Activated T-cell treated with anti-CD3 and anti-CD28 coated beads, Interleukin-2, amount 50 U/mL, for 72 hours (primary cell): Measurements from ENCODE around the gene PPP1R12B. TPM values are rescaled to one million over a fixed set of nuclear protein-coding genes. Genes with fewer than 3 reads are reported as not detected.
A peak's percentile ranks its signal among the peaks of the same experiment; 100 is the strongest.
"Not testable (repeated sequence)": the region's sequence is repeated elsewhere in the genome, so short reads cannot be mapped to it uniquely, and the experiment has no call there.

Experiments
- ATAC-seq, 2 donors: fragments of 150-1000 bp; cut with Tn5 transposase; replicated peaks in 1 of 2; 2 replicates each; pipeline ENCODE4 v1.10.0; 2021; ENCODE audit warnings: moderate library complexity in 2 of 2, mild to moderate bottlenecking in 1 of 2
- DNase-seq, 2 donors: peaks; one replicate each; pipeline ENCODE4 v3.0.0; 2021 to 2022; ENCODE audit warnings: mixed read lengths in 1 of 2
- H3K27ac Mint-ChIP-seq: one replicate; pipeline ENCODE4 v1.8.0; 2022; ENCODE audit warnings: mild to moderate bottlenecking, moderate library complexity, mixed read lengths
- H3K27me3 Mint-ChIP-seq: one replicate; pipeline ENCODE4 v1.8.0; 2022; ENCODE audit warnings: low read depth, mixed read lengths
- H3K36me3 Mint-ChIP-seq, 2 donors: one replicate each; pipeline ENCODE4 v1.8.0; 2022; ENCODE audit warnings: mixed read lengths in 2 of 2, mild to moderate bottlenecking in 1 of 2; ENCODE audit not compliant: insufficient read depth in 2 of 2
- H3K4me1 Mint-ChIP-seq: one replicate; pipeline ENCODE4 v1.8.0; 2022; ENCODE audit warnings: low read depth, mixed read lengths
- H3K4me3 Mint-ChIP-seq, 2 donors: one replicate each; pipeline ENCODE4 v1.8.0; 2022; ENCODE audit warnings: mild to moderate bottlenecking in 2 of 2, mixed read lengths in 2 of 2, moderate library complexity in 2 of 2
- H3K9me3 Mint-ChIP-seq, 2 donors: one replicate each; pipeline ENCODE4 v1.8.0; 2022; ENCODE audit warnings: mixed read lengths in 2 of 2
- total RNA-seq, 2 donors: library from RNA; stranded (reverse); gene quantifications; one replicate each; pipeline ENCODE4 v1.2.3, GENCODE V29; 2022

The PPP1R12B gene
- total RNA-seq, 2 donors from 2014 or later, result 17.6 to 27.0 TPM

DNA sequence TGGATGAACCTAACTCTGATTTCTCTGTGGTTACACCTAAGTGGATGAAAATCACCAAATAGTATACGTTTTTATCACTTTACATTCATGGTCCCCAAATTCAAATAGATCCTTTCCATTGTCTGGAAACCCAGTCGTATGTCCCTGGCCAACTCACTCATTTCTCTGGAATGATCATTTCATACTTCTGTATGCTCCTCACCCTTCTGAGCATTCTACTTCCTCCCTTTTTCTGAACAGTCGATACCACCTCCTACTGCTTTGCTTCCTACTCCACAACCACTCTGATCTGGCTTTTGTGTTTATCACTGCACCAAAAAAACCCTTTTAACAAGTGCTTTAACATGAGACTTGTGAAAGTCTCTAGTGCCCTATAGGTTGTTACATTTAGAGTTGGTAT lies 47.3 kb downstream of the PPP1R12B start:
- ATAC-seq, H3K4me1 Mint-ChIP-seq, H3K27me3 Mint-ChIP-seq: not testable (repeated sequence)

DNA sequence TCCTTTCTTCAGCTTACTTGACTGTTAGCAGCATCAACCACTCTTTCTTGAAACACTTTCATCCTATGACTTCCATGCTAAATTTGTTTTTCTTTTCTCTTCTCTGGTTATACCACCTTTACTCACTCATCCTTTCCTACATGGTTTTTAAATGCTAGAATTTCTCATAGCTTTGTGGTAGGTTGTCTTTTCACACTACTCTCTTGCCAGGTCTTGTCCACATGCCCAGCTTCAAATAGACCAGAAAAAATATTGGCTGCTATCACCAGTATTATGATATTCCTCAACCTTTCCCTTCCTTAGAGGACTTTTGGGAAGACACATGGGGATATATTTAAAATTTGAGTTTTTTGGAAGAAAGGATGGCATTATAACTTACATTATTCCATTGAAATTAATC lies 48.8 kb downstream of the PPP1R12B start:
- DNase-seq (no peak), ATAC-seq (no peak)
- H3K27ac Mint-ChIP-seq, result no peak overlapping the region
- no peak overlapping the region for H3K4me3 Mint-ChIP-seq
- no peaks in the 10 kb centered on the region for H3K27me3 Mint-ChIP-seq
- no peaks in the 10 kb centered on the region for H3K9me3 Mint-ChIP-seq
- H3K4me1 Mint-ChIP-seq, result peaks cover 9% of the 10 kb centered on the region
- H3K36me3 Mint-ChIP-seq, result no peaks in the 10 kb centered on the region

More for the DNA sequence above, 47.3 kb downstream of the PPP1R12B start:
- DNase-seq, H3K36me3 Mint-ChIP-seq, H3K9me3 Mint-ChIP-seq, H3K4me3 Mint-ChIP-seq, H3K27ac Mint-ChIP-seq: not testable (repeated sequence)

DNA sequence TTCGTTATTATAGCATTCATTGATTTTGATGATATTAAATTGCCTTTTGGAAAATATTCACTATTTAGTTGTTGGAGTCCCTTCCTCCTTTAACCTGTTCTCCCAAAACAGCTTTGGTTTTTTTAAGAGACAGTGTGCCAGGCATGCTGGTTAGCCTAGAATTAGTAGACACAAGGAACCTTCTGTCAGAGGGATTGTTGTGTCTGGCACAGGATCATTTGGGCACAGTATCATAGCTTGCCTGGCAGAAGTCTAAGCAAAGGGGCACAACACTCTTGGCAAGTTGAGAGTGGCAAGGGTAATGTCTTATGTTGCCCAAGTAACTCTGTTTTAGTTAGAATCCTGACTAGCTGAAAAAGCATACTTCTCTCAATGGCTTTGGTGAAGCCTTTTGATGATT lies 49.9 kb downstream of the PPP1R12B start:
- not testable (repeated sequence) for DNase-seq, H3K4me3 Mint-ChIP-seq, H3K36me3 Mint-ChIP-seq, H3K27ac Mint-ChIP-seq, ATAC-seq, H3K27me3 Mint-ChIP-seq, H3K4me1 Mint-ChIP-seq, H3K9me3 Mint-ChIP-seq

DNA sequence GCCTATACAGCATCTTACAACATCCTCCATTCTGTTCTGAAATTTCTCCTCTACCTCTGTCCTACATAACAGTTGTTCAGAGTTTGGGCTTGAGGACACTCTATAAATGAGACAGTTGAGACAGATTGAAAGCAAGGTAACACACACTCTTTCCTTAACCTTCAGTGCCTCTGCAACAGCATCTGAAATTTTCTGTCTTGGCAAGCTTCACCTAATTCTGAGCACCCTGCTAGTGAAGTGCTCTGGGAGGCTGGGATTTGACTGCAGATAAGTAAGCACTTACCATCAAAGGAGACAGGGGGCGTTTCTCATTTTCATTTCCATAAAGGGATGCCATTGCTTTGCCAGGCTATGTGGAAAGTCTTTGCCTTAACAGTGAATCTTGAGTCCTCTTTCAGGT lies 53.3 kb downstream of the PPP1R12B start:
- not testable (repeated sequence) for H3K36me3 Mint-ChIP-seq, H3K4me3 Mint-ChIP-seq, DNase-seq, H3K9me3 Mint-ChIP-seq, ATAC-seq, H3K27me3 Mint-ChIP-seq
- Mint-ChIP-seq H3K4me1 (peaks cover 17% of the 10 kb centered on the region), H3K27ac (peak overlapping the region; percentile 23)

DNA sequence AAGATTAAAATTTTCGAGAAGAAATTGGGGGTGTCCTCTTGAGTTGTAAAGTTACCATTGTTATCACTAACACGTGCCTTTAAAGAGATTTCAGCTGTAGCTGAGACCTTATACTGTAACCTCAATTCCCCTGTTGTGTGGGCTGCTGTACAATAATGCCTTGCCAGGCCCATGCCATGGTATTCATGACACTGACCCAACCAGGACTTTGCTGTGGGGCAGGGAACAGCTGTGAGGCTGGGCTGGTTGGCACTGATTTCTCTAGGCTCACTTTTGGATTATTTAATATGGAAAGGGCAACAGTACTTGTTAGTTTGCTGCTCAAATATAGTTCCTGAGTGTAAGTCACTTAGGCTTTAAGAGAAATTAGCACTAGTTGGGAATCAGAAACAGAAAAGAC lies 54.9 kb downstream of the PPP1R12B start:
- not testable (repeated sequence) for H3K27ac Mint-ChIP-seq, H3K4me3 Mint-ChIP-seq, H3K36me3 Mint-ChIP-seq, DNase-seq, ATAC-seq, H3K9me3 Mint-ChIP-seq, H3K27me3 Mint-ChIP-seq
- H3K4me1 Mint-ChIP-seq, result peaks cover 25% of the 10 kb centered on the region

DNA sequence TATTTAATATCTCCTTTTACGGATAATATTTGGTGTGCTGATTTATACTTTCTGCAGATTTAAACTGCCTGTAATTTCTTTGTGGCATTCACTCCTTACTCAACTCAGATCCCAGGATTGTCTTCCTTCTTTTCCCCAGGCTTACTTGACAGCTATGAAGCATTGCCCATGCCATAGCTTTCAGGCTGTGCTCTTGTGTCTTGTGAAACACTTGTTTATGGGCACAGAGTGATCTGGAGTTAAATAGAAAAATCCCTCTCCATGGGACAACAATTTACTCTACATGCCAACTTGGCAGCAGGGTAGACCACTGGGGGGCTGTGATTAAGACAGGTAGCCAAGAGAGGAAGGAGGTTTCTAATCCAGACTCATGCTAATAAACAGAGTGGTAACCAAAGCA lies 57.4 kb downstream of the PPP1R12B start:
- Mint-ChIP-seq H3K9me3 (no peaks in the 10 kb centered on the region), H3K27ac (no peak overlapping the region), H3K27me3 (no peaks in the 10 kb centered on the region), H3K4me1 (peaks cover 34% of the 10 kb centered on the region), H3K4me3 (no peak overlapping the region), H3K36me3 (no peaks in the 10 kb centered on the region)
- ATAC-seq, result no peak
- DNase-seq, result no peak

DNA sequence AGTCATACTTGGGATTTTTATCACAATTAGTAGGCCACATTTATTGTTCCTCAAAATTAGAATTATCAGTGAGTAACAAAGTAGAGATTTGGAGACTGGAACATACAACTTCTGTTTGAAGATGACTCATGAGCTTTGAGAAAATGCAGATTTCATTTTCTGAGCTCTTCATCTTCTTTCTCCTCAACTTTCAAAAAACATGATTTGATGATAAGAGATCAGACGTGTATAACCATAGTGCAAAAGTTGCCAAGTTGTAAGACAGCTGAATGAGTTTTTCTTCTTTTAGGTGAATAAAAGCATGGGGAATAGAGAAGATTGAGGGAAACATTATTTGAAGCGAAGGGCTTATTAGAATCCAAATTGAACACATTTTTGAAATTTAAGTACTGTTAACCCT lies 58.4 kb downstream of the PPP1R12B start:
- not testable (repeated sequence) for H3K27me3 Mint-ChIP-seq, H3K27ac Mint-ChIP-seq, DNase-seq, H3K36me3 Mint-ChIP-seq, ATAC-seq, H3K4me3 Mint-ChIP-seq, H3K9me3 Mint-ChIP-seq
- peaks cover 32% of the 10 kb centered on the region for H3K4me1 Mint-ChIP-seq

DNA sequence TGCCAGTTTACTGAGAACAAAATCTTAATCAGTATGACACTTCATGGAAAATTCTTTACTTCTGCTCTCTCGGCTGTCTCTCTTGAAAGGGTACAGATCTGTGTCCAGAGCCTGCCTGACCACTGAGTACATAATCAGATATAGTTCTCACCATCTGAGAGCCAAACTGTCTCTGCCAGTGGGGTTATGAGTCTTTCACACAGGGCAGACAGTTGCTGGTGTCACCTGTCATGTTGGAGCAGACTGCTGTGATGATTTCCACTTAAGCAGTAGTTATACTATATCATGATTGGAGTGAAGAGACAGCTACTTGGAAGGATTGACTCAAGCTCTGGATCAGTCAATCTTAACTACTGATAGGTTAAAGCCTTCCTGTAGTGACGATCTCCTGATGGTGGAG lies 58.9 kb downstream of the PPP1R12B start:
- H3K27ac Mint-ChIP-seq, H3K4me3 Mint-ChIP-seq, H3K36me3 Mint-ChIP-seq, H3K9me3 Mint-ChIP-seq, H3K27me3 Mint-ChIP-seq, DNase-seq: not testable (repeated sequence)
- peak in 1 of 2 donors; percentile 28 for ATAC-seq
- peaks cover 28% of the 10 kb centered on the region for H3K4me1 Mint-ChIP-seq

DNA sequence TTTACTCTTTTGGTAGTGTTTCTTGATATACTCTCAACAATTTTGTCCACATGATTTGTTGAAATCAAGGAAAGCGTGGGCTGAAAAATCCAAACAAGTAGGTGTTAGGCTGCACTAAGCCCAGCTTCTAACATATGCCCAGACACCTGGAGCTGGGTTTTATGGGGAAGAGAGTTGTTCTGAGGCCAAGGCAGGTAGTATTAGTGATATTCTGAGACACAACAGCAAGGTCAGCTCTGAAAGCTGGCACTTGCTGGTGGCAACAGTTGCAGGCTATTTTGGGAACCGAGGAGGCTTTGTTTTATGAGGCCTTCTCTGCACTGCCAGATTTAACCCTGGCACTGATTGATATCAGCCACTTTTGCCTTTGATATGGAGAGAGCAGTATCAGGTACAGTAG lies 61.8 kb downstream of the PPP1R12B start:
- not testable (repeated sequence) for H3K36me3 Mint-ChIP-seq, H3K27me3 Mint-ChIP-seq, H3K27ac Mint-ChIP-seq, DNase-seq, ATAC-seq, H3K9me3 Mint-ChIP-seq, H3K4me3 Mint-ChIP-seq
- H3K4me1 Mint-ChIP-seq, result peaks cover 28% of the 10 kb centered on the region

DNA sequence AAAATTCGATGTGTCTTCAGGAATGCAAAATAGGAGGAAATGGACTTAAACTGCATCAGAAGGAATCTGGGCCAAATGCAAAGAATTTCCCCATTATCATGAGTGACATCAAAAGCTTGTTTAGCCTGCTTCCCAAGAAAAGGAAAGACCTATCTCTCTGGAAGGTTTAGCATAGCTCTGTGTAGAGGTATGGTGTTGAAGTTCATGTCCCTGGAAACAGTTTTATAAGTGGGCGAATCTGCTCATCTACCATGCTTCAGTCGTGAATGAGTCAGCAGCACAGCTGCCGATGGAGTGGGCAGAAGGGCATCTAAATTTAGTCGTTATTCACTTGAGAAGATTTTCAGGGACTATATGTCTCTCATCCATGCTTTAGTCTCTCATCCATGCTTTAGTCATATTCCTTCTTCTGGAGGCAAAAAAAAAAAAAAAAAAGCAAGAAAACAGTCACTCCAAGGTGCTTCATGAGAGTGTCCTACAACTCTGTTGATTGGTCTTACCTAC lies 62.4 kb downstream of the PPP1R12B start:
- not testable (repeated sequence) for H3K9me3 Mint-ChIP-seq, H3K27me3 Mint-ChIP-seq, H3K27ac Mint-ChIP-seq, H3K36me3 Mint-ChIP-seq, H3K4me3 Mint-ChIP-seq, DNase-seq, ATAC-seq
- peaks cover 26% of the 10 kb centered on the region for H3K4me1 Mint-ChIP-seq

DNA sequence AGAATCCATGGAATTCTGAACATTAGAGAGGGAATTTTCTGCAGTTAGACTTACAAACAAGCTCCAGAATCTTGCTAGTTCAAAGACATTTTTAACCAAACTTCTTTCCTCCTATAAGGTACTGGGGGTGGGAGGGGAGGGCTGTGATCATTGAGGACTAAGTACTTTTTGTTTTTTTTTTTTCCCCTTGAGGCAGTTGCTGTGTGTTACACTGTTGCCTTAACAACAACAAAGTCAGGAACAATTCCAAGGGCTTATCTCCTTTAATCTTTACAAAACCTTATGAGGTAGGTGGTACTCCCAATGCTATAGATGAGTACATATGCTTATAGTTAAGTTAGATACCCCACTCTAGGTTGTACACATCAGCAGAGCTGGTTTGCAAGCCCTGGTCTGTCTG lies 62.9 kb downstream of the PPP1R12B start:
- no peaks in the 10 kb centered on the region for H3K36me3 Mint-ChIP-seq
- no peak overlapping the region for H3K4me3 Mint-ChIP-seq
- H3K9me3 Mint-ChIP-seq, result no peaks in the 10 kb centered on the region
- H3K27ac Mint-ChIP-seq, result no peak overlapping the region
- H3K4me1 Mint-ChIP-seq, result peaks cover 24% of the 10 kb centered on the region
- DNase-seq, result no peak
- no peak for ATAC-seq
- H3K27me3 Mint-ChIP-seq, result no peaks in the 10 kb centered on the region

DNA sequence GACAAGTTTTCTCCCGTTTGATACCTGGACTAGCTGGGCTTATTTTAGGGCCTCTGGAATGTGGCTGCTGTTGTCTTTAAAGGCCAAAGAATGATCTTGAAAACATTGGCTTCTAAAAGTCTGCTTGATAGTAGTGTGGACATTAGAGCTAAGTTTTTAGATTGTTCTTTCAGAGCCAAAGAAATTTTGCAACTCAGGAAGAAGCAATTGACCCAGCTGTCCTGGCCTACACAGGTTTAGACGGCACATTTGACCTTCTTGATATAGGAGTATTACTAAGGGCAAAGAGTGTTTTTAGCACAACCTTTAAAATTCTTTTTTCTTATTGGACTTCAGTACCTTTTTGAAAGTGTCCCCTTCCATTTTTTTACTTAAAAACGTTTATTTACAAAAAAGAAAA lies 63.9 kb downstream of the PPP1R12B start:
- not testable (repeated sequence) for ATAC-seq, H3K4me3 Mint-ChIP-seq, DNase-seq, H3K9me3 Mint-ChIP-seq, H3K36me3 Mint-ChIP-seq, H3K27me3 Mint-ChIP-seq, H3K27ac Mint-ChIP-seq
- peaks cover 14% of the 10 kb centered on the region for H3K4me1 Mint-ChIP-seq

DNA sequence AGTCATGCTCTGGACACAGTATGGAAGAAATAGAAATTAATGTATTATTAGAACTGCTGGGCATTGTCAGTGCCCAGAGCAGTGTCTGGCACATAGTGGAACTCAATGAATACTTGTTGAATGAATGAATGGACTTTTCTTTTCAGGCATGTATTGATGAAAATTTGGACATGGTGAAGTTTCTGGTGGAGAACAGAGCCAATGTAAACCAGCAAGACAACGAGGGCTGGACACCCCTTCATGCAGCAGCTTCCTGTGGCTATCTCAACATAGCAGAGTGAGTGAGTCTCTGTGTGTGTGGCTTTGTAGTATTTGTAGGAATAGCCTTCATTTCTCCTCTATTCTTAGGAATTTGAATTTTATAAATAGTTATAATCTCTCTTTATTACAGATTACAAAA lies 68.1 kb downstream of the PPP1R12B start:
- H3K9me3 Mint-ChIP-seq, result no peaks in the 10 kb centered on the region
- no peak overlapping the region for H3K4me3 Mint-ChIP-seq
- ATAC-seq (no peak), DNase-seq (no peak)
- no peaks in the 10 kb centered on the region for H3K27me3 Mint-ChIP-seq
- no peaks in the 10 kb centered on the region for H3K36me3 Mint-ChIP-seq
- no peak overlapping the region for H3K27ac Mint-ChIP-seq
- no peaks in the 10 kb centered on the region for H3K4me1 Mint-ChIP-seq

DNA sequence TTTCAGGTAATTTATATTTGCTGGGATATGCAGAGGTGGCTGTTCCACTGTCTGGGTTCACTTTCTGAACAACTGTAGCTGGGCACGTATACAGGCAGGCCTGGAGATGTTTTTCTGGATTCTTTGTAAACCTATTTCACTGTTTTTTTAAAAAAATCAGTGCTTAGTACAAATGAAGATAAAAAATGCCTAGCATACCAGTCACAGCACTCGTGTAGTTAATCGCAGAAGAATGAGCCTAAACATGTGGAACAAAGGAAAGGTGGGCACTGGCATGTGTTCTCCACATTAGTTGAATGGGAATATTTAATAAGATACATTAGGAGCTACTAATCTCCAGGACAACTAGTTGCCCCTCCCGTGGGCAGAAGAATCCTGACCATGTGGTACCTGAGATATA lies 68.6 kb downstream of the PPP1R12B start:
- not testable (repeated sequence) for H3K9me3 Mint-ChIP-seq, H3K4me1 Mint-ChIP-seq, ATAC-seq, H3K4me3 Mint-ChIP-seq, H3K27me3 Mint-ChIP-seq, H3K27ac Mint-ChIP-seq, DNase-seq, H3K36me3 Mint-ChIP-seq
